K562 (cell line): ENCODE measurements around the gene OGDH.
"Not testable (repeated sequence)": the region's sequence is repeated elsewhere in the genome, so short reads cannot be mapped to it uniquely, and the experiment has no call there.

ENCODE experiments used
- BRCA1 ChIP-seq, 2 experiments: fragments of 450-650 bp in 1 of 2; sonication (generic) in 1 of 2; formaldehyde crosslinking in 1 of 2; IDR thresholded peaks; 2 replicates each; pipeline versions ENCODE4 v1.5.0 to v1.6.1; 2017 to 2020; ENCODE audit warnings: mild to moderate bottlenecking in 1 of 2, missing genetic modification reagents in 1 of 2
- CHD4 ChIP-seq: fragments of 200-600 bp; sonication (generic); IDR thresholded peaks from 3 replicates; pipeline ENCODE4 v1.6.1; 2012; ENCODE audit warnings: low read depth, mild to moderate bottlenecking, mixed read lengths, low read length, inconsistent platforms; ENCODE audit not compliant: insufficient read depth, insufficient replicate concordance, poor library complexity, severe bottlenecking
- CTCF ChIP-seq, 3 experiments: IDR thresholded peaks in 2 of 3; conservative IDR thresholded peaks in 1 of 3; 2 replicates each; pipeline ENCODE4 v1.5.1; 2011 to 2012; ENCODE audit warnings: low read length in 3 of 3, mild to moderate bottlenecking in 3 of 3, control low read depth in 2 of 3, improper control_type of control experiment in 1 of 3, inconsistent platforms in 1 of 3, low read depth in 1 of 3, mixed read lengths in 1 of 3, moderate library complexity in 1 of 3; ENCODE audit not compliant: insufficient read depth in 2 of 3
- HDAC6 ChIP-seq: IDR thresholded peaks from 2 replicates; pipeline ENCODE4 v1.6.1; 2012; ENCODE audit warnings: low read depth, mild to moderate bottlenecking, control low read depth, inconsistent platforms, low read length, moderate library complexity
- HINFP ChIP-seq: fragments of 450-650 bp; conservative IDR thresholded peaks from 2 replicates; pipeline ENCODE4 v1.6.1; 2016; ENCODE audit warnings: missing genetic modification characterization, low read depth, mild to moderate bottlenecking, control low read depth, missing compliant biosample characterization
- ZHX1 ChIP-seq: fragments of 150-350 bp; conservative IDR thresholded peaks from 2 replicates; pipeline ENCODE4 v1.6.1; 2014; ENCODE audit warnings: low read length
- ZNF431 ChIP-seq: sonication (generic); formaldehyde crosslinking; IDR thresholded peaks from 2 replicates; pipeline ENCODE4 v1.8.0; 2022; ENCODE audit warnings: mild to moderate bottlenecking, missing genetic modification reagents

- TF ChIP-seq HDAC6; CHD4; ZHX1; ZNF431 (CRISPR knock-in tag); CTCF (IDR thresholded peaks at IDR 0.05 in 2 of 3, conservative IDR thresholded peaks at IDR 0.05 in 1 of 3; ENCODE audit: insufficient read depth in 2 of 3, low read depth in 1 of 3, low read length in 3 of 3); HINFP; BRCA1 (IDR thresholded peaks at IDR 0.05); BRCA1 (CRISPR knock-in tag; IDR thresholded peaks at IDR 0.05): not testable (repeated sequence)
Observed at GRCh38 chr7:44562622-44562962, 43.8 kb upstream of the OGDH start.
